SU-DHL-6 (cell line): ENCODE data around the gene PRR12.

Experiments
- H2AFZ ChIP-seq: fragments of 200-600 bp; sonication (generic); 2 replicates; pipeline ENCODE4 v1.6.1; 2014; ENCODE audit warnings: low read depth, mild to moderate bottlenecking, moderate library complexity, mixed read lengths, antibody characterized with exemption, low read length; ENCODE audit not compliant: severe bottlenecking
- H3F3A ChIP-seq: fragments of 200-600 bp; shearing (Covaris generic); 2 replicates; pipeline ENCODE4 v1.6.0; 2016; ENCODE audit warnings: antibody characterized with exemption, mild to moderate bottlenecking; ENCODE audit not compliant: insufficient read depth
- H3K27ac ChIP-seq: fragments of 200-600 bp; sonication (generic); 2 replicates; pipeline ENCODE4 v1.5.1; 2016; ENCODE audit warnings: low read depth, mild to moderate bottlenecking, low read length, moderate library complexity, mixed read lengths
- H3K27me3 ChIP-seq: fragments of 200-600 bp; sonication (generic), shearing (Covaris generic); 2 replicates; pipeline ENCODE4 v1.6.0; 2014; ENCODE audit warnings: mild to moderate bottlenecking, low read length
- H3K36me3 ChIP-seq: fragments of 200-600 bp; sonication (generic); 2 replicates; pipeline ENCODE4 v1.6.1; 2014; ENCODE audit warnings: mild to moderate bottlenecking, low read length, mixed read lengths
- H3K4me2 ChIP-seq: fragments of 300-600, 200-600 bp; shearing (Covaris generic), sonication (generic); 2 replicates; pipeline ENCODE4 v1.6.0; 2014; ENCODE audit warnings: low read length, low read depth, mild to moderate bottlenecking; ENCODE audit not compliant: poor library complexity, severe bottlenecking
- H3K4me3 ChIP-seq: fragments of 200-600 bp; sonication (generic); 2 replicates; pipeline ENCODE4 v1.5.1; 2014; ENCODE audit warnings: antibody characterized with exemption, low read length, mild to moderate bottlenecking, mixed read lengths; ENCODE audit not compliant: insufficient read depth, poor library complexity, severe bottlenecking
- H3K79me2 ChIP-seq: fragments of 200-600 bp; sonication (generic); 2 replicates; pipeline ENCODE4 v1.6.1; 2014; ENCODE audit warnings: mild to moderate bottlenecking, low read length, moderate library complexity; ENCODE audit not compliant: insufficient read depth
- H3K9ac ChIP-seq: fragments of 200-600 bp; sonication (generic); 2 replicates; pipeline ENCODE4 v1.7.0; 2014; ENCODE audit warnings: mild to moderate bottlenecking, low read length
- H3K9me2 ChIP-seq: fragments of 200-600 bp; sonication (generic); replicated peaks from 2 replicates; pipeline ENCODE4 v1.6.1; 2014; ENCODE audit warnings: low read length; ENCODE audit not compliant: insufficient read depth
- H3K9me3 ChIP-seq: fragments of 200-600 bp; sonication (generic); 2 replicates; pipeline ENCODE4 v1.6.1; 2014; ENCODE audit warnings: low read length, mixed read lengths; ENCODE audit not compliant: insufficient read depth
- H4K20me1 ChIP-seq: fragments of 200-600 bp; sonication (generic); 2 replicates; pipeline ENCODE4 v1.6.1; 2014; ENCODE audit warnings: low read depth, mild to moderate bottlenecking, antibody characterized with exemption, low read length, moderate library complexity, mixed read lengths
- CTCF ChIP-seq: fragments of 200-600 bp; sonication (generic); IDR thresholded peaks from one replicate; pipeline ENCODE4 v1.5.1; 2017; ENCODE audit warnings: antibody characterized with exemption, mild to moderate bottlenecking, low read length, moderate library complexity; ENCODE audit not compliant: insufficient read depth, poor library complexity, severe bottlenecking
- EZH2phosphoT487 ChIP-seq: fragments of 200-600 bp; sonication (generic), shearing (Covaris generic); conservative IDR thresholded peaks from 2 replicates; pipeline ENCODE4 v1.6.1; 2018; ENCODE audit warnings: mild to moderate bottlenecking, antibody characterized with exemption, low read length, moderate library complexity, mixed read lengths

Gene PRR12

DNA sequence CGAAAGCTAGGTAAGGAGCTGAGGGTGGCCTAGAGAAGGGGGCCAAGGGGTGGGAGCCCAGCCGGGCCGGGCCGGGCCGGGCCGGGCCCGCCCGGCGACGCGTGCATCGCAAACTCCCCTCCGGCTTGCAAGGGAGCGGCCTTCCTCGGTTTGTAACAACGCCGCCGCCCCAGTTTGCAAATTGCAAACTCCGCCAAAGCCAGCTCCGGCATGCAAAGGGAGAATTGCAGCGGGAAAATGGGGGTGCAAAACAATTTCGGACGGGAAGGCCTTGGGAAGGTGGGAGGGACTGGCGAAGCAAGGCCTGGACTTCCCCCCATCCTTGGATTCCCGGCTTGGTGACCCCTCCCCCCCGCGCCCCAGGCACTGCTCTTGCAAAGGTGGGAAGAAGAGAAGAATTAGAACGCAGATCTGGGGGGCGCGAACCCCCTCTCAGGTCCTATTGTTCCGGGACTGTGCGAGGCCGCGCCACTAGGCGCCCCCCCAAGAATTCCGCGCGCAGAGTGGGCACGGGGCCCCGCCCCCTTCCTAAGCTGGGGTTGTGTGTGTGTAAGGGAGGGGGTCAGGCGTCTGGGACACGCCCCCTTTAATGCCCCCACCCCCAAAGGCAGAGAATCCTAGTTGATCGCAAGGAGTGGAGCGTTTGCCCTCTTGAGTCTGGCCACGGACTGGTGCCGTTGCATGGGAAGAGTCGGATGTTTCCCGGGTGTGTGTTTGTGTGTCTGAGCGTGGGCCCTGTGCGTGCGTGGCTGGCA lies 926 bp downstream of the PRR12 start:
- Histone ChIP-seq H3K9ac (peak overlapping the region; percentile 89), H3F3A (peaks cover 31% of the 10 kb centered on the region), H3K9me3 (no peaks in the 10 kb centered on the region), H3K4me2 (peak overlapping the region; percentile 67), H3K27me3 (no peaks in the 10 kb centered on the region), H2AFZ (peak overlapping the region; percentile 55), H3K9me2 (no peaks in the 10 kb centered on the region), H4K20me1 (no peaks in the 10 kb centered on the region; the same call in 1 of the 2 replicates), H3K27ac (peak overlapping the region; percentile 95), H3K36me3 (peaks cover 2% of the 10 kb centered on the region; the same call in 1 of the 2 replicates), H3K4me3 (peak overlapping the region; percentile 99), H3K79me2 (peaks cover 35% of the 10 kb centered on the region)
- TF ChIP-seq CTCF: no peak
- TF ChIP-seq EZH2phosphoT487: no peak

DNA sequence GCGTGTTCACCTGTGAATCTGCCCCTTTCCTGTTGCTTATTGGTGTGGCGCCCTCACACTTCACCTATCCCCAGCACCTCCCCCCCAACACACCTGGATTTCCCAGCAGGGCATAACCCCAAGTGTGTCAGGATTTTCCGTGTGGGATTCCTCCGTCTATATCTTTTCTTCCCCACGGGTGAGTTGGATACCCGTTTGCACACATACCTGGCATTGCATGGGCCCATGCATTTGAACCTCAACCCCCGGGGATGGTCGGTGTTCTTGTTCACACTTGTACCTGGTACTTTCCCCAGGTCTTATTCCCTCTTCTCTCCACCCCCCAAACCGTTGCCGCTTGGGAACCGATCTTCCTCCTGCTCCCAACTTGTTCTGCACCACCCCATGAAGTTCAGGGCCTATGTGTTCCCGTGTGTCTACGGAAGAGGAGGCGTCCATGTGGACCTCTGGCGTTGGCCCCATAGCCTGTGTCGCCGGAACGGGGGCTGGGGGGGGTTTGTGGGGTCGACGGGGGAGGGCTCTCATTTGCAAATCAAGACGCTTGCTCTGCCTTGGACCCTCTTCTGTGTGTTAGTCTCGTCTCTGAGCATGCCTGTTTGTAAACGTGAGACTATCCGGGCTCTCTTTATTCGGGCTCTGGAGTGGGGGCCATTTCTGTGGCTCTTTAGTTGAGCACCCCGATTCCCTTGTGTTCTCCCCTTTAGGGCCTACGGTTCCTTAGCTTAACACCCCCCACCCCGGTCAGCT lies 1.7 kb downstream of the PRR12 start:
- Histone ChIP-seq H3K27me3 (no peaks in the 10 kb centered on the region), H3K4me2 (peak overlapping the region; percentile 67), H3K36me3 (peaks cover 2% of the 10 kb centered on the region; the same call in 1 of the 2 replicates), H3K79me2 (peaks cover 35% of the 10 kb centered on the region), H3K9ac (peak overlapping the region; percentile 89), H3K27ac (peak overlapping the region; percentile 95), H4K20me1 (no peaks in the 10 kb centered on the region; the same call in 1 of the 2 replicates), H3K9me3 (no peaks in the 10 kb centered on the region), H3K4me3 (peak overlapping the region; percentile 99), H3F3A (peaks cover 31% of the 10 kb centered on the region), H2AFZ (no peak overlapping the region), H3K9me2 (no peaks in the 10 kb centered on the region)
- TF ChIP-seq CTCF (no peak), EZH2phosphoT487 (no peak)

DNA sequence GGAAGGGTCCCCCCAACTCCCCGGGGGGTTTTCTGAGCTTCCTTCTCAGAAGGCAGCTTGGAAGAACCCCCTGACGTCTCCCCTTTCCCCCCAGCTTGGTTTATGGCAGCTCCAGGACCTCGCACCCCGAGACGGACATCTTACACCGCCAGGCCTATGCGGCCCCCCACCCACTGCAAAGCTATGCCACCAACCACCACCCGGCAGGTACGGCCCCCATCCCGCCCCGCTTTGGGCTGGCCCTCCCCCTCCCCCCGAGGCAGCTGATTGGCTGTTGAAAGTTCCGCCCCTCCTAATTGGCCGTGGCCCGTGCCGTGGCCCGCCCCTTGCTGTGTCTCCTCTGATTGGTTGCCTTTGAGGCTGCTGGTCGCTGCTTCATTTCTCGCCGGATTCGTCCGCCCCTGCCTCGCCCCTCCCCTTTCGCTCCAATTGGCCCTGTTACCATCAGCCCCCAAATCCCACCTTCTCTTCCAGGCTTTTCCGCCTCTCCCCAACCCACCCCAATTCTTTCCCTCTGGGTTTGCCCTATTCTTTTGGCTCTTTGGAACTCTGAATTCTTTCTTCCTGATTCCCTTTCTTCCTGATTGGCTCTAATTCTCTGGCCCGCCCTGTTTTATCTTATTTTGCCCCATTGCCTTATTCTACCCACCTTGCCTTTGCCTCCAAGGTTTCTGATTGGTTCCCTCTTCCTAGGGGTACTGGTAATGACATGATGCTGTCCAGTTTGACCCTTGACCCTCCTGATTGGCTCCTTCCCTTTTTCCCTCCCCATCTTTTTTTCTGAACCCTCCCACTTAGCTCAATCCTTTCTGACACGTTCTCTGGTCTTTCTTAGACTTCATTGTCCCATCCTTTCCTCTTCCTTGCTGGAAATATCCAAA lies 2.5 kb downstream of the PRR12 start:
- TF ChIP-seq CTCF (no peak), EZH2phosphoT487 (no peak)
- H3K9me3 ChIP-seq: no peaks in the 10 kb centered on the region
- H3F3A ChIP-seq: peaks cover 31% of the 10 kb centered on the region
- no peak overlapping the region for H2AFZ ChIP-seq
- H3K27ac ChIP-seq: peak overlapping the region; percentile 95
- H3K4me3 ChIP-seq: peak overlapping the region; percentile 99
- H3K36me3 ChIP-seq: peaks cover 2% of the 10 kb centered on the region; the same call in 1 of the 2 replicates
- no peaks in the 10 kb centered on the region; the same call in 1 of the 2 replicates for H4K20me1 ChIP-seq
- peaks cover 35% of the 10 kb centered on the region for H3K79me2 ChIP-seq
- H3K9ac ChIP-seq: peak overlapping the region; percentile 89
- peak overlapping the region; percentile 67 for H3K4me2 ChIP-seq
- no peaks in the 10 kb centered on the region for H3K27me3 ChIP-seq
- H3K9me2 ChIP-seq: no peaks in the 10 kb centered on the region
